Gastrocnemius medialis (tissue), 4 donors: ENCODE data around the gene UGP2.

Source experiments
- POLR2A ChIP-seq, 2 donors: fragments of 450-650 bp; IDR thresholded peaks; one replicate each; pipeline ENCODE4 v1.6.1; 2017; ENCODE audit warnings: antibody characterized with exemption in 2 of 2, mild to moderate bottlenecking in 2 of 2, moderate library complexity in 2 of 2
- TF ChIP-seq, protein P1 (sequence below), 5 experiments: fragments of 450-650 bp in 3 of 5; fragments of 200-600 bp in 2 of 5; sonication (generic) in 2 of 5; IDR thresholded peaks in 4 of 5; conservative IDR thresholded peaks in 1 of 5; 1 replicate in 4 of 5; 2 replicates in 1 of 5; pipeline ENCODE4 v1.5.1; 2016 to 2019; ENCODE audit warnings: antibody characterized with exemption in 5 of 5, mild to moderate bottlenecking in 3 of 5, moderate library complexity in 3 of 5

DNA sequence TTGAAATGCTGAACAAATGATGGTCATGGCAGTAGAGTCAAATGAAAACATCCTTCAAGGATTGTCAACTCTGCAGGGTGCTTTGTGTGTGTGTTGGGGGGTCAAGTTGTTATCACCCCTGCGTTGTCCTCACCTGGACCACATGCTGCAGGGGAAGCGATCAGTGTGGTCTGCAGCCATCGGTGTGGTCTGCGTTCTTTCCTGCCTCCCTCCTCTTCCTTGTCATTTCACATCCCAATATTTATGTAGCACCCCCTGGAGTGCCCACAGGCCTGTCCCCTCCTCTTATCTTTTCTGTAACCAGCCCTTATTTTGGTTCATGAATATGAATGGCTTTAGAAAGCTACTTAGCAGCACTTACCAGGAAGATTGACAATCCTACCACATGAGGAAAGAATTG, 38.9 kb downstream of the UGP2 start:
- TF ChIP-seq, protein P1, sequence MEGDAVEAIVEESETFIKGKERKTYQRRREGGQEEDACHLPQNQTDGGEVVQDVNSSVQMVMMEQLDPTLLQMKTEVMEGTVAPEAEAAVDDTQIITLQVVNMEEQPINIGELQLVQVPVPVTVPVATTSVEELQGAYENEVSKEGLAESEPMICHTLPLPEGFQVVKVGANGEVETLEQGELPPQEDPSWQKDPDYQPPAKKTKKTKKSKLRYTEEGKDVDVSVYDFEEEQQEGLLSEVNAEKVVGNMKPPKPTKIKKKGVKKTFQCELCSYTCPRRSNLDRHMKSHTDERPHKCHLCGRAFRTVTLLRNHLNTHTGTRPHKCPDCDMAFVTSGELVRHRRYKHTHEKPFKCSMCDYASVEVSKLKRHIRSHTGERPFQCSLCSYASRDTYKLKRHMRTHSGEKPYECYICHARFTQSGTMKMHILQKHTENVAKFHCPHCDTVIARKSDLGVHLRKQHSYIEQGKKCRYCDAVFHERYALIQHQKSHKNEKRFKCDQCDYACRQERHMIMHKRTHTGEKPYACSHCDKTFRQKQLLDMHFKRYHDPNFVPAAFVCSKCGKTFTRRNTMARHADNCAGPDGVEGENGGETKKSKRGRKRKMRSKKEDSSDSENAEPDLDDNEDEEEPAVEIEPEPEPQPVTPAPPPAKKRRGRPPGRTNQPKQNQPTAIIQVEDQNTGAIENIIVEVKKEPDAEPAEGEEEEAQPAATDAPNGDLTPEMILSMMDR (IDR thresholded peaks at IDR 0.05 in 4 of 5, conservative IDR thresholded peaks at IDR 0.05 in 1 of 5), result no peak
- TF ChIP-seq POLR2A (IDR thresholded peaks at IDR 0.05), result no peak
